Occipital lobe (tissue), 2 donors: ENCODE measurements around the gene HNRNPF. TPM values are rescaled to one million over a fixed set of nuclear protein-coding genes. Genes with fewer than 3 reads are reported as not detected.
A peak's percentile ranks its signal among the peaks of the same experiment; 100 is the strongest.

Source experiments
- DNase-seq: peaks from one replicate; lab custom pipeline; 2025; lab: John Stamatoyannopoulos, UW
- total RNA-seq: library from RNA; depleted of rRNA; stranded (reverse); fragments of >200 nt; gene quantifications from one replicate; pipeline ENCODE4 v1.2.3, GENCODE V29; 2014

Gene HNRNPF
- total RNA-seq, 1 donor from 2014 or later: 110 TPM

GRCh38 chr10:43377424-43377883 is 31.5 kb downstream of the HNRNPF start:
- DNase-seq: no peak

GRCh38 chr10:43376828-43377423 is 32.1 kb downstream of the HNRNPF start:
- no peak for DNase-seq

- DNase-seq: no peak
Measured at GRCh38 chr10:43376046-43376635, 32.8 kb downstream of the HNRNPF start.

GRCh38 chr10:43375401-43376020 is 33.5 kb downstream of the HNRNPF start:
- no peak for DNase-seq

GRCh38 chr10:43374194-43374593 is 34.8 kb downstream of the HNRNPF start:
- no peak for DNase-seq

- DNase-seq: no peak
Measured at GRCh38 chr10:43373461-43373860, 35.5 kb downstream of the HNRNPF start.

- peak; percentile 65 for DNase-seq
Measured at GRCh38 chr10:43372765-43373361, 36.1 kb downstream of the HNRNPF start.

- DNase-seq: no peak
Measured at GRCh38 chr10:43371418-43371817, 37.6 kb downstream of the HNRNPF start, which contains the start of gene FXYD4. FXYD4 (plus strand) TSS chr10:43371636; CDS start chr10:43373747, 2,111 bp downstream.

- DNase-seq: no peak
Measured at GRCh38 chr10:43370671-43371215, 38.2 kb downstream of the HNRNPF start.

GRCh38 chr10:43369921-43370320 is 39.1 kb downstream of the HNRNPF start:
- no peak for DNase-seq

GRCh38 chr10:43365001-43365400 is 44.0 kb downstream of the HNRNPF start:
- DNase-seq: no peak

GRCh38 chr10:43362191-43362839 is 46.7 kb downstream of the HNRNPF start:
- DNase-seq: peak; percentile 88

- no peak for DNase-seq
Measured at GRCh38 chr10:43361547-43362190, 47.3 kb downstream of the HNRNPF start.

- DNase-seq: no peak
Measured at GRCh38 chr10:43360086-43360485, 48.9 kb downstream of the HNRNPF start.

GRCh38 chr10:43355749-43356371 is 53.1 kb downstream of the HNRNPF start:
- no peak for DNase-seq

- no peak for DNase-seq
Measured at GRCh38 chr10:43354879-43355380, 54.1 kb downstream of the HNRNPF start.

- no peak for DNase-seq
Measured at GRCh38 chr10:43354330-43354635, 54.7 kb downstream of the HNRNPF start.

GRCh38 chr10:43353495-43354329 is 55.3 kb downstream of the HNRNPF start:
- no peak for DNase-seq

GRCh38 chr10:43352951-43353350 is 56.0 kb downstream of the HNRNPF start:
- no peak for DNase-seq

- no peak for DNase-seq
Measured at GRCh38 chr10:43351301-43351700, 57.7 kb downstream of the HNRNPF start.
